HG03565 (cell line): ENCODE measurements around the gene TMEM45A.
"Not testable (repeated sequence)": the region's sequence is repeated elsewhere in the genome, so short reads cannot be mapped to it uniquely, and the experiment has no call there.

Source experiments
- ATAC-seq: cut with Tn5 transposase; IDR thresholded peaks from one replicate; pipeline ENCODE4 v1.9.1; 2021; ENCODE audit warnings: mild to moderate bottlenecking, moderate library complexity; ENCODE audit not compliant: unreplicated experiment

TMEM45A gene

GRCh38 chr3:100492059-100493006, at the start of gene TMEM45A:
Gene TMEM45A (plus strand): TSS chr3:100492619. CDS start chr3:100555212, 62,593 bp downstream.
- ATAC-seq, result peak; percentile 95

- no peak for ATAC-seq
Observed at GRCh38 chr3:100443690-100444089, 48.7 kb upstream of the TMEM45A start.

GRCh38 chr3:100447067-100447466, 45.4 kb upstream of the TMEM45A start:
- ATAC-seq, result not testable (repeated sequence)

GRCh38 chr3:100448079-100448478, 44.3 kb upstream of the TMEM45A start:
- no peak for ATAC-seq

GRCh38 chr3:100449214-100449613, 43.2 kb upstream of the TMEM45A start:
- ATAC-seq, result no peak

GRCh38 chr3:100454677-100455076, 37.7 kb upstream of the TMEM45A start:
- ATAC-seq, result no peak

GRCh38 chr3:100455841-100456550, 36.4 kb upstream of the TMEM45A start:
- no peak for ATAC-seq

- no peak for ATAC-seq
Observed at GRCh38 chr3:100456745-100457144, 35.7 kb upstream of the TMEM45A start.

GRCh38 chr3:100457811-100458210, 34.6 kb upstream of the TMEM45A start:
- no peak for ATAC-seq

GRCh38 chr3:100458814-100459213, 33.6 kb upstream of the TMEM45A start:
- no peak for ATAC-seq

- ATAC-seq, result peak; percentile 72
Observed at GRCh38 chr3:100463002-100463401, 29.4 kb upstream of the TMEM45A start.

GRCh38 chr3:100463646-100464155, 28.7 kb upstream of the TMEM45A start:
- ATAC-seq, result no peak

- no peak for ATAC-seq
Observed at GRCh38 chr3:100465892-100466777, 26.3 kb upstream of the TMEM45A start.

- no peak for ATAC-seq
Observed at GRCh38 chr3:100467133-100467532, 25.3 kb upstream of the TMEM45A start.

- no peak for ATAC-seq
Observed at GRCh38 chr3:100468676-100469075, 23.7 kb upstream of the TMEM45A start.

GRCh38 chr3:100470951-100471350, 21.5 kb upstream of the TMEM45A start:
- no peak for ATAC-seq

GRCh38 chr3:100471444-100471843, 21.0 kb upstream of the TMEM45A start:
- no peak for ATAC-seq

GRCh38 chr3:100477851-100478360, 14.5 kb upstream of the TMEM45A start:
- ATAC-seq, result not testable (repeated sequence)

- not testable (repeated sequence) for ATAC-seq
Observed at GRCh38 chr3:100478521-100478920, 13.9 kb upstream of the TMEM45A start.

GRCh38 chr3:100480081-100480480, 12.3 kb upstream of the TMEM45A start:
- ATAC-seq, result no peak
